Measurements from ENCODE around the gene NCEH1.

GRCh38 chr3:172673210-172673679 lies 37.6 kb downstream of the NCEH1 start:
- TF ChIP-seq ZNF737 (CRISPR knock-in tag; IDR thresholded peaks at IDR 0.05; ENCODE audit: borderline replicate concordance) (no peak), DZIP1 (CRISPR knock-in tag; IDR thresholded peaks at IDR 0.05) (no peak), ZFP36 (IDR thresholded peaks at IDR 0.05; ENCODE audit: borderline replicate concordance, low read depth, low read length, partially characterized antibody) (no peak), CCAR2 (optimal IDR thresholded peaks at IDR 0.05; ENCODE audit: low read depth, low read length) (no peak), CTCF (CRISPR knock-in tag; IDR thresholded peaks at IDR 0.05) (peak; percentile 83), E2F2 (CRISPR knock-in tag; IDR thresholded peaks at IDR 0.05; ENCODE audit: borderline replicate concordance) (no peak), CEBPB (IDR thresholded peaks at IDR 0.05; ENCODE audit: borderline replicate concordance, low read depth, low read length) (0 out of 2 replicates have a peak, but pooled peaks have one; percentile 31), HDAC1 (CRISPR knock-in tag; IDR thresholded peaks at IDR 0.05) (no peak), ARID2 (CRISPR knock-in tag; IDR thresholded peaks at IDR 0.05; ENCODE audit: borderline replicate concordance) (no peak), FOSL2 (CRISPR knock-in tag; IDR thresholded peaks at IDR 0.05) (0 out of 2 replicates have a peak, but pooled peaks have one; percentile 23), BCL6 (CRISPR knock-in tag; IDR thresholded peaks at IDR 0.05) (no peak), NFRKB (IDR thresholded peaks at IDR 0.05) (no peak)
